NCI-H2081 treated with DMSO at 0.1 percent for 48 hours (cell line): ENCODE data around the gene DACT2.
"Not testable (repeated sequence)": the region's sequence is repeated elsewhere in the genome, so short reads cannot be mapped to it uniquely, and the experiment has no call there.

ENCODE experiments used
- DNase-seq: peaks from one replicate; lab custom pipeline; 2025; lab: John Stamatoyannopoulos, UW

The DACT2 gene

GRCh38 chr6:168303982-168304751, 15.4 kb downstream of the DACT2 start:
- no peak for DNase-seq

DNA sequence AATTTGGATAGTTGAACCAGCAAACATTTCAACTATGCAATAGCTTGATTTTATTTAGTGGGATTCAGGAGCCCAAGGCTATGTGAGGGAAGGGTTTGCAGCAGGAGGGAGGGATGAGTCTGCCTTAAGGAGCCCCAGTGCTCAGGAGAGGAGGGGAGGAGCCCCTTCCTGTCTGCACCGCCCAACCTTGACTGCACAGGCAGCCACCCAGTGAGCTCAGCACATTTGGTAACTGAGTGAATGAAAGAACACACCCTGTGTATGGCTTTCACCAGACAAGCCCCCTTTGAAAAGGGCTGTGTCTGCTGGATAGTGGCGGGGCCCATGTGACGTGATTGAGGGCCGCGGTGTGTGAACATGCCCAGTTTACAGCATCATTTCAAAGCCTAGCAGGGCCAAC, 17.0 kb downstream of the DACT2 start:
- no peak for DNase-seq

DNA sequence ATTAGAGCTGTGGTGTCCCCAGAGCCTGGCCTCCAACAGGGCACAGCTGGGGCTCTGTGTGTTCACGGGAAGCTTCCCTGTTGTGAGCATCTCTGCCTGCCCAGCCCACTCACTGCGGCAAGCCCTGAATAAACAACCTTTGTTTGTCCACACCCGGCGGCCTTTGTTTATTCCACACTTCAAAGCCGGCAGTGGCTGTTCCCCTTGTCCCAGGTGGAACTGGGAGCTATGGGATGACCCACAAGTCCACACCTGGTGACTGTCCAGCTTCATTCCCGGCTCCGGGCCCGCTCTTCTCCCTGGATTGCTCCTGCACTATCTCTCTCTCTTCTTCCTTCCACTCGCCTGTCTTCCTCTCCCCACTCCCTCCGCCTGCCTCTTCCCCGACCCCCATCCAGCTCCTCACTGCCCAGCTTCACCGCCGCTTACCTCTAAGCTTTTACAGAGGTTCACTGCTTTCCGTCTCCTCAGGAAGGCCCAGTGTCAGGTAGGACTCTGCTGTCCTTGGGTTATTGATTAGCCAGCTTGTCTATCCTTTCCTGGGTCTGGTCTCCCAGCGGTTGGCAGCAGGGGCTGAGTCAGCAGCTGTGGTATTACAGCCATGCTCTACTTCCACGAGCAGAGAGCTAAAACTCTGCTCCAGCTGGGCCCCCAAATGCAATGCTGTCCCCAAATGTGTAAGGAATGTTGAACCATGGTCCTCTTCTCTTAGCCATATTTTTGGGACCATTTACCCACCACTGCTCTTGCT, 17.8 kb downstream of the DACT2 start:
- DNase-seq, result peak; percentile 18

DNA sequence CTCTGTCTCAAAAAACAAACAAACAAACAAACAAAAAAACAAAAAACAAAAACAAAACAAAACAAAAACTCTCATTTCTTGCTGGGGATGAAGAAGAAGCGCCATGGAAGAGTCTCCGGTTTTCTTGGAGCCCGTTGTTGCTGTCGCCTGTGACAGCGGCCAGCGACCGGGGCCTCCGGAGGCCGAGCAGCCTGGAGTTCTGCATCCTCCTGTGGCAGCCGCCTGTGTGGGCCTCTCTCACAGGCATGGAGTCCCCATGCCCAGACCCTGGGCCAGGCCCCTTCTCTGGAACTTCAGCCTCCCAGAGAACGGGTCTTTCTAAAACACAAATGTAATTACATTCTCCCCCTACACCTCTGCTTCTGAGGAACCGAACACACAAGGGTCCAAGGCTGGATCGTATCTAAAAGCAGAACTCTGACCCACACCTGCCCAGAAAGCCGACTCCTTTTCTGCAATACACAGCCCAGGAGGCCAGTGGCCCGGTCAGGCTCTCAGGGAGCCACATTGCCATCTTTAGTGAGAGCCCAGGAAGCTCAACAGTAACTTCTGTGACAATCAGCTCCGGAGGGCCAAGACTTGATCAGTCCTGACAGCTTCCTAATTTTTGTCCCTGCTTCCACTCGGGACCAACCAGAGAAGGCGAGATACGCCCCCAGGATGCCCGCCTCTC, 18.5 kb downstream of the DACT2 start:
- DNase-seq, result no peak

- DNase-seq, result no peak
These were observed 19.8 kb downstream of the DACT2 start for GRCh38 chr6:168299541-168300511.

- no peak for DNase-seq
These were observed 21.9 kb downstream of the DACT2 start for GRCh38 chr6:168297643-168298042.

DNA sequence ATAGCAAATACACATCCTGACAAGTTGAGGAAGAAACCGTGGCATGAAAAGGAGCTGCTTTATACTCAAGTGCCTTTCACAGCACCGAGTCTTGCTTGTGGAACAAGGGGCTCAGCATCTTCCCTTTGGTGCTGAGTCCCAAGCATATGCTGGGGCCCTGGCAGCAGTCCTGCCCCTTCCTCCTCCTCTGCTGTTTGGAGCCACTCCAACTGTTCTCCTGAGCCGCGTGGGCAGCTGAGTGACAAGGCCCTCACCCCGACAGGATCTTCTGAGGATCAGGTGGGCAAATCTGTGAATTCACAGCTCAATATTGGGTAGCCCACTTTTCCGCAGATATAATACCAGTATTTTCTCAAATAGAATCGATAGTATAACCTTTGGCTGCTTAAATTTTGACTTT, 24.7 kb downstream of the DACT2 start:
- no peak for DNase-seq

- DNase-seq, result no peak
These were observed 25.7 kb downstream of the DACT2 start for GRCh38 chr6:168293636-168294530.

DNA sequence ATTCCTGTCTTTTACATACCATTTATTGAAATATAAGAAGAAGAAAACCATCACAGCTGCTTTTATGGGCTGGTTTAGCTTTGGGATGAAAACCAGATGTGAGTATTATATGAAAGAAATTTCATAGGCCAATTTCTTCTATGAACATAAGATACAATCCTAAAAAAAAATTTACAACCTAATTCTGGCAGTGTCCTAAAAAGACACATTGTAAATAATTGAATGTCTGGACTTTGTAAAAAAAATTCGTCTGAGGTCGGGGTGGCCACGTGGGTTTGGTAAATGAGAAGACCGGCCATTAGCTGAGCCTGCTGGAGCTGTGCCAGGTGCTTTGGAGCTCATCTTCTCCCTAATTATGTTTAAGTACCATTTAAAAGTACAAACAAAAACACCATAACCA, 26.8 kb downstream of the DACT2 start:
- DNase-seq, result peak; percentile 13

GRCh38 chr6:168291450-168291849, 28.1 kb downstream of the DACT2 start:
- DNase-seq, result no peak

GRCh38 chr6:168290095-168290494, 29.5 kb downstream of the DACT2 start:
- DNase-seq, result no peak

DNA sequence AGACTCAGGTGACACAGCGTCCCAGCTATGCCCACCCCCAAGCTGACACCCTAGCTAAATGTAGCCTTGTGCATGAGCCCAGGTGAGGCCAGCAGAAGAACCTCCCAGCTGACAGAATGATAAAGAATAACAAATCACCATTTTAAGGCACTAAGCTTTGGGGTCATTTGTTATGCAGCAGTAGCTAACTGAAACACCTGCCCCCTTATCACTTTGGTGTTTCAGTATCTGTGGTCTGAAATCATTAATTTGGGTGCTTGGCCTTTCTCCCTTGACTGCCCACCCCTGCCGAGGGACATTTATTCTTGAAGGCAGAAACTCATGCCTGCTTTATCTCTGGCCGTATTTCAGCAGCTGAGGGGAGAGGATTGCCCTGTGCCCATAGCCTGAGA, 30.0 kb downstream of the DACT2 start:
- DNase-seq, result no peak

- DNase-seq, result no peak
These were observed 30.6 kb downstream of the DACT2 start for GRCh38 chr6:168288781-168289570.

GRCh38 chr6:168287460-168287859, 32.1 kb downstream of the DACT2 start:
- DNase-seq, result not testable (repeated sequence)

- not testable (repeated sequence) for DNase-seq
These were observed 32.7 kb downstream of the DACT2 start for GRCh38 chr6:168286771-168287446.

DNA sequence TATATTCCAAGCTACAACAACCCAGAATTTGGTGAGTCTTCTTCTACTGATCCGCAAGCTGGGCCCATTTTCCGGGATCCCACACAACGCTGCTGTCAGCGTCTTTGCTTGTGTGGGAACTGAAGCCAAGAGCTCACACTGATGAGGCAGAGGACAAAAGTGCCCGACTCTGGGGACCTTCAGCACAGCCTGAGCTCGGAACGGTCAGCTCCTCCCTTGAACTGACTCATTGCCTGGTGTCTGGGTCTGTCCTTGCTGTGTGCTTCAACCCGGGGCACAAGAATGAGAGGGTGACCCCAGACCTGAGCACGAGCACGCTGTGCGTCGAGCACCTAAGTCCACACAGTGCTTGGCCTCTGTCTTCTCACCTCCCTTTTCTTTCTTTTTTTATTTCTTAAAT, 33.5 kb downstream of the DACT2 start:
- no peak for DNase-seq

- DNase-seq, result no peak
These were observed 34.1 kb downstream of the DACT2 start for GRCh38 chr6:168285456-168285855.

GRCh38 chr6:168284187-168284586, 35.4 kb downstream of the DACT2 start:
- no peak for DNase-seq

DNA sequence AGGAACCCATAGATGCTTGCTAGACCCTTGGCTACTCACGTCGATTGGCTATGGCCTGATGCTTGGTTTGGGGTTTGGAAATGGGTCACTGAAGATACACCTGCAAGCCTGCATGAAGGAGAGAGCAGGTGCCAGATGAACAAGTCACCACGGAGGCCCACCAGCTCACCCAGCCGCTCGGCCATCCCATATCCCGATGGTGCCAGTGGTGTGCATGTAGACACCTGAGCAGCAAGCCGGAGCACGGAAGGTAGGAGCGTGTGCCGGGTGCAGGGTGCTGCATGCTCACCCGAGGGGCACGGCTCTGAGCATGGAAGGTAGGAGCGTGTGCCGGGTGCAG, 35.9 kb downstream of the DACT2 start:
- no peak for DNase-seq
